Right lobe of liver (tissue), 4 donors: ENCODE results near the gene TJP2.

Experiments used
- POLR2A ChIP-seq: fragments of 450-650 bp; IDR thresholded peaks from one replicate; pipeline ENCODE4 v1.6.1; 2017; ENCODE audit warnings: antibody characterized with exemption, mild to moderate bottlenecking
- TF ChIP-seq, protein P1 (sequence below), 4 donors: fragments of 200-600 bp in 3 of 4; fragments of 450-650 bp in 1 of 4; IDR thresholded peaks; one replicate each; pipeline versions ENCODE4 v1.5.1 to v1.8.0; 2016 to 2022; ENCODE audit warnings: antibody characterized with exemption in 4 of 4, mild to moderate bottlenecking in 2 of 4
- donor health status: DM: no; HTN: no; CAD: no.
- donor health status: DM: no; HTN: no; CAD: no.
- donor health status: DM: no; HTN: yes; CAD: no.

DNA sequence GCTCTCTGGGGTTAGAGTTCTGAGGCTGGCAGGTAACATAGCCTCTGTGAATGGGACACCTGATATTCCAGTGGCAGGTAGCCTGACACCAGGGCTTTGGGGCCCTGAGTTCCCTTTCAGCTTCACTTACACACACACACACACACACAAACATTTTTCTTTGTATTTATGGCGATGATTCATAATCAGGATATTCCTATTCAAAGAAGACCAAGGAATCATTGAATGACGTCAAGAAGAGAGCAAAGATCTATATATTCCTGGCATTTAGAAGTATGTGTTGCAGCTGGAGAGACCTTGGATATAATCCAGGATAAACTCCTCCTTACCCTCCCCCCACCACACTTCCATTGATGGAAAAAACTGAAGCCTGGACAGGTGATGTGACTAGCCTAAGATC lies 143.0 kb downstream of the TJP2 start:
- TF ChIP-seq, protein P1, sequence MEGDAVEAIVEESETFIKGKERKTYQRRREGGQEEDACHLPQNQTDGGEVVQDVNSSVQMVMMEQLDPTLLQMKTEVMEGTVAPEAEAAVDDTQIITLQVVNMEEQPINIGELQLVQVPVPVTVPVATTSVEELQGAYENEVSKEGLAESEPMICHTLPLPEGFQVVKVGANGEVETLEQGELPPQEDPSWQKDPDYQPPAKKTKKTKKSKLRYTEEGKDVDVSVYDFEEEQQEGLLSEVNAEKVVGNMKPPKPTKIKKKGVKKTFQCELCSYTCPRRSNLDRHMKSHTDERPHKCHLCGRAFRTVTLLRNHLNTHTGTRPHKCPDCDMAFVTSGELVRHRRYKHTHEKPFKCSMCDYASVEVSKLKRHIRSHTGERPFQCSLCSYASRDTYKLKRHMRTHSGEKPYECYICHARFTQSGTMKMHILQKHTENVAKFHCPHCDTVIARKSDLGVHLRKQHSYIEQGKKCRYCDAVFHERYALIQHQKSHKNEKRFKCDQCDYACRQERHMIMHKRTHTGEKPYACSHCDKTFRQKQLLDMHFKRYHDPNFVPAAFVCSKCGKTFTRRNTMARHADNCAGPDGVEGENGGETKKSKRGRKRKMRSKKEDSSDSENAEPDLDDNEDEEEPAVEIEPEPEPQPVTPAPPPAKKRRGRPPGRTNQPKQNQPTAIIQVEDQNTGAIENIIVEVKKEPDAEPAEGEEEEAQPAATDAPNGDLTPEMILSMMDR (IDR thresholded peaks at IDR 0.05): no peak
- no peak for TF ChIP-seq POLR2A
